SK-N-SH treated with all-trans-retinoic acid at 6 μM for 48 hours (cell line): ENCODE results near the gene ZBTB46.

Experiments used
- ATAC-seq: fragments of 200-7000 bp; cut with Tn5 transposase; 3 replicates; pipeline ENCODE4 v1.9.1; 2020; ENCODE audit warnings: mild to moderate bottlenecking, moderate library complexity
- ARNTL ChIP-seq: fragments of 450-650 bp; formaldehyde crosslinking; IDR thresholded peaks from 2 replicates; pipeline ENCODE4 v1.5.0; 2020; ENCODE audit warnings: low read depth, mild to moderate bottlenecking, moderate library complexity, borderline replicate concordance
- CREB5 ChIP-seq: fragments of 250-450 bp; sonication (Bioruptor Pico); IDR thresholded peaks from 2 replicates; pipeline ENCODE4 v1.5.1; 2020; ENCODE audit warnings: low read depth, mild to moderate bottlenecking, moderate library complexity
- CSDC2 ChIP-seq: fragments of 250-450 bp; sonication (Bioruptor Pico); IDR thresholded peaks from 2 replicates; pipeline ENCODE4 v1.5.0; 2020; ENCODE audit warnings: mild to moderate bottlenecking, moderate library complexity
- CSRNP3 ChIP-seq: fragments of 250-450 bp; sonication (Bioruptor Pico); IDR thresholded peaks from 2 replicates; pipeline ENCODE4 v1.5.1; 2021; ENCODE audit warnings: mild to moderate bottlenecking, moderate library complexity
- ESRRG ChIP-seq: fragments of 250-450 bp; sonication (Bioruptor Pico); IDR thresholded peaks from 2 replicates; pipeline ENCODE4 v1.6.1; 2021; ENCODE audit warnings: mild to moderate bottlenecking
- OSR1 ChIP-seq: fragments of 250-450 bp; sonication (Bioruptor Pico); IDR thresholded peaks from 2 replicates; pipeline ENCODE4 v1.8.0; 2022; ENCODE audit warnings: moderate library complexity, mild to moderate bottlenecking, inconsistent platforms
- PATZ1 ChIP-seq: fragments of 250-450 bp; sonication (Bioruptor Pico); IDR thresholded peaks from 2 replicates; pipeline ENCODE4 v1.8.0; 2020; ENCODE audit warnings: mild to moderate bottlenecking, moderate library complexity, borderline replicate concordance
- POU6F1 ChIP-seq: fragments of 250-450 bp; sonication (Bioruptor Pico); IDR thresholded peaks from 2 replicates; pipeline ENCODE4 v1.8.0; 2021; ENCODE audit warnings: low read depth, mild to moderate bottlenecking, moderate library complexity, borderline replicate concordance
- PPARA ChIP-seq: fragments of 250-450 bp; sonication (Bioruptor Pico); IDR thresholded peaks from 2 replicates; pipeline ENCODE4 v1.5.0; 2020; ENCODE audit warnings: mild to moderate bottlenecking, borderline replicate concordance
- SNAI2 ChIP-seq: fragments of 250-450 bp; sonication (Bioruptor Pico); IDR thresholded peaks from 2 replicates; pipeline ENCODE4 v1.5.0; 2020; ENCODE audit warnings: mild to moderate bottlenecking, moderate library complexity
- TCF4 ChIP-seq: fragments of 250-450 bp; sonication (Bioruptor Pico); IDR thresholded peaks from 2 replicates; pipeline ENCODE4 v1.8.0; 2021; ENCODE audit warnings: mild to moderate bottlenecking, moderate library complexity, borderline replicate concordance
- TOX ChIP-seq: fragments of 250-450 bp; sonication (Bioruptor Pico); IDR thresholded peaks from 2 replicates; pipeline ENCODE4 v1.8.0; 2021; ENCODE audit warnings: mild to moderate bottlenecking, moderate library complexity, borderline replicate concordance
- ZC3H10 ChIP-seq: fragments of 250-450 bp; sonication (Bioruptor Pico); IDR thresholded peaks from 2 replicates; pipeline ENCODE4 v1.5.1; 2021; ENCODE audit warnings: mild to moderate bottlenecking, moderate library complexity
- ZFP3 ChIP-seq: fragments of 250-450 bp; sonication (Bioruptor Pico); IDR thresholded peaks from 2 replicates; pipeline ENCODE4 v1.5.0; 2020; ENCODE audit warnings: mild to moderate bottlenecking, moderate library complexity
- ZFP30 ChIP-seq: fragments of 450-650 bp; formaldehyde crosslinking; IDR thresholded peaks from 2 replicates; pipeline ENCODE4 v1.5.0; 2022; ENCODE audit warnings: mild to moderate bottlenecking, moderate library complexity
- ZNF565 ChIP-seq: fragments of 450-650 bp; formaldehyde crosslinking; conservative IDR thresholded peaks from 2 replicates; pipeline ENCODE4 v1.5.0; 2020; ENCODE audit warnings: low read depth, mild to moderate bottlenecking, moderate library complexity
- ZNF70 ChIP-seq: fragments of 450-650 bp; formaldehyde crosslinking; IDR thresholded peaks from 2 replicates; pipeline ENCODE4 v1.5.0; 2020; ENCODE audit warnings: mild to moderate bottlenecking, moderate library complexity
- ZNF8 ChIP-seq: fragments of 450-650 bp; formaldehyde crosslinking; IDR thresholded peaks from 2 replicates; pipeline ENCODE4 v1.5.0; 2020; ENCODE audit warnings: mild to moderate bottlenecking, moderate library complexity

Gene ZBTB46

GRCh38 chr20:63826753-63827152, 4.3 kb downstream of the ZBTB46 start:
- ATAC-seq = no peak
- TF ChIP-seq TCF4 (CRISPR knock-in tag) = no peak
- no peak for TF ChIP-seq ZFP30
- no peak for TF ChIP-seq ZNF8
- TF ChIP-seq ZFP3 (CRISPR knock-in tag) = no peak
- TF ChIP-seq ZC3H10 = no peak
- TF ChIP-seq TOX (CRISPR knock-in tag) = no peak
- TF ChIP-seq ZNF565 = no peak
- TF ChIP-seq ZNF70 = no peak
- no peak for TF ChIP-seq ARNTL (CRISPR knock-in tag)
- TF ChIP-seq CSDC2 (CRISPR knock-in tag) = no peak
- TF ChIP-seq PPARA (CRISPR knock-in tag) = no peak
- TF ChIP-seq CREB5 (CRISPR knock-in tag) = no peak
- TF ChIP-seq, all 23 proteins: peak for 0

GRCh38 chr20:63825331-63826118, 5.5 kb downstream of the ZBTB46 start:
- TF ChIP-seq ZNF70 (no peak), CSDC2 (CRISPR knock-in tag) (no peak), OSR1 (CRISPR knock-in tag) (no peak), ARNTL (CRISPR knock-in tag) (no peak), ESRRG (CRISPR knock-in tag) (no peak), CREB5 (CRISPR knock-in tag) (no peak), CSRNP3 (CRISPR knock-in tag) (no peak), PATZ1 (no peak), ZC3H10 (no peak), ZNF8 (no peak), POU6F1 (CRISPR knock-in tag) (no peak), SNAI2 (CRISPR knock-in tag) (no peak), TCF4 (CRISPR knock-in tag) (no peak)
- TF ChIP-seq, all 23 proteins: peak for 0
- no peak for ATAC-seq

- ATAC-seq = no peak
- TF ChIP-seq ZC3H10 = no peak
- TF ChIP-seq ESRRG (CRISPR knock-in tag) = no peak
- no peak for TF ChIP-seq CREB5 (CRISPR knock-in tag)
- TF ChIP-seq POU6F1 (CRISPR knock-in tag) = no peak
Observed at GRCh38 chr20:63823691-63824311, 7.3 kb downstream of the ZBTB46 start.
